HCT116 (cell line): ENCODE measurements around the gene AOC3. TPM values are rescaled to one million over a fixed set of nuclear protein-coding genes. Genes with fewer than 3 reads are reported as not detected.
"Not testable (repeated sequence)": the region's sequence is repeated elsewhere in the genome, so short reads cannot be mapped to it uniquely, and the experiment has no call there.

Experiments
- ATAC-seq: fragments of 200-7000 bp; cut with Tn5 transposase; 2 replicates; pipeline ENCODE4 v1.9.1; 2020; ENCODE audit warnings: mild to moderate bottlenecking, moderate library complexity
- BruUV-seq: library from RNA; stranded (reverse); fragments of 400-500 nt; replicated peaks from 2 replicates; lab custom pipeline; 2021; lab: Mats Ljungman, UMichigan
- CTCF ChIA-PET: fragments of 300-600 bp; sonication (Branson Sonifier 250); formaldehyde crosslinking; loops from one replicate; lab custom pipeline; 2021; ENCODE audit warnings: antibody characterized with exemption; lab: Charles Lee
- POLR2A ChIA-PET: fragments of 300-600, 350-600 bp; sonication (Branson Sonifier 250); formaldehyde crosslinking; loops from one replicate; lab custom pipeline; 2021; ENCODE audit warnings: antibody characterized with exemption; lab: Charles Lee
- RAD21 ChIA-PET, 2 experiments: fragments of 300-600 bp; sonication (Branson Sonifier 250); formaldehyde crosslinking; loops; one replicate each; lab custom pipeline; 2023; ENCODE audit warnings: low total read pairs in 2 of 2; ENCODE audit not compliant: uncharacterized antibody in 2 of 2, unreplicated experiment in 2 of 2, low non-redundant PET in 1 of 2; lab: Charles Lee
- DNase-seq: peaks from one replicate; pipeline ENCODE4 v3.0.0-alpha.2; 2010; ENCODE audit warnings: low read depth, low spot score
- H2AFZ ChIP-seq: fragments of 200-600 bp; shearing (Covaris generic), sonication (generic); 2 replicates; pipeline ENCODE4 v1.6.1; 2017; ENCODE audit warnings: low read depth, mixed run types, mixed read lengths, antibody characterized with exemption, low read length; ENCODE audit not compliant: poor library complexity, severe bottlenecking
- H3K27ac ChIP-seq: 2 replicates; pipeline ENCODE4 v1.5.1; 2012; ENCODE audit warnings: low read depth, low read length
- H3K27me3 ChIP-seq: fragments of 200-600 bp; sonication (generic); 2 replicates; pipeline ENCODE4 v1.6.1; 2016; ENCODE audit warnings: mixed run types, low read length, mixed read lengths; ENCODE audit not compliant: insufficient read depth
- H3K36me3 ChIP-seq, 2 experiments: fragments of 200-500 bp in 1 of 2; fragments of 200-600 bp in 1 of 2; sonication (Bioruptor generic) in 1 of 2; sonication (generic) in 1 of 2; 2 replicates each; pipeline versions ENCODE4 v1.5.1 to v1.6.1; 2014 to 2016; ENCODE audit warnings: low read length in 2 of 2, inconsistent platforms in 1 of 2, mixed read lengths in 1 of 2, mixed run types in 1 of 2; ENCODE audit not compliant: insufficient read depth in 2 of 2, control insufficient read depth in 1 of 2
- H3K4me1 ChIP-seq, 2 experiments: fragments of 200-600 bp in 1 of 2; sonication (generic) in 1 of 2; 2 replicates each; pipeline versions ENCODE4 v1.5.1 to v1.6.1; 2012 to 2017; ENCODE audit warnings: low read length in 2 of 2, inconsistent platforms in 1 of 2, mild to moderate bottlenecking in 1 of 2, mixed read lengths in 1 of 2, mixed run types in 1 of 2, moderate library complexity in 1 of 2; ENCODE audit not compliant: insufficient read depth in 2 of 2, control insufficient read depth in 1 of 2
- H3K4me2 ChIP-seq: fragments of 200-600 bp; sonication (generic); 2 replicates; pipeline ENCODE4 v1.6.1; 2017; ENCODE audit warnings: mixed run types, low read length, mixed read lengths
- H3K4me3 ChIP-seq, 2 experiments: fragments of 200-600 bp in 1 of 2; sonication (generic) in 1 of 2; replicated peaks in 1 of 2; 2 replicates each; pipeline ENCODE4 v1.5.1; 2011 to 2016; ENCODE audit warnings: low read length in 2 of 2, control low read depth in 1 of 2, low read depth in 1 of 2, mild to moderate bottlenecking in 1 of 2, mixed read lengths in 1 of 2, mixed run types in 1 of 2
- H3K79me2 ChIP-seq: fragments of 200-600 bp; sonication (generic); 2 replicates; pipeline ENCODE4 v1.6.1; 2017; ENCODE audit warnings: mild to moderate bottlenecking, mixed run types, low read length, moderate library complexity, mixed read lengths; ENCODE audit not compliant: insufficient read depth
- H3K9ac ChIP-seq: fragments of 200-600 bp; sonication (generic); 2 replicates; pipeline ENCODE4 v1.6.1; 2016; ENCODE audit warnings: low read length, mixed read lengths
- H3K9me2 ChIP-seq: fragments of 200-600 bp; sonication (generic), shearing (Covaris generic); 2 replicates; pipeline ENCODE4 v1.6.1; 2017; ENCODE audit warnings: mixed run types, mild to moderate bottlenecking, moderate library complexity; ENCODE audit not compliant: insufficient read depth
- H3K9me3 ChIP-seq, 2 experiments: fragments of 200-500 bp in 1 of 2; fragments of 200-600 bp in 1 of 2; sonication (Bioruptor generic) in 1 of 2; sonication (generic) in 1 of 2; 2 replicates each; pipeline ENCODE4 v1.6.1; 2014 to 2017; ENCODE audit warnings: low read length in 2 of 2, mixed read lengths in 2 of 2, inconsistent platforms in 1 of 2, low read depth in 1 of 2, mild to moderate bottlenecking in 1 of 2, mixed run types in 1 of 2, moderate library complexity in 1 of 2; ENCODE audit not compliant: control insufficient read depth in 1 of 2, insufficient read depth in 1 of 2
- H4K20me1 ChIP-seq: fragments of 200-600 bp; sonication (generic), shearing (Covaris generic); 2 replicates; pipeline ENCODE4 v1.6.1; 2017; ENCODE audit warnings: mixed run types, mild to moderate bottlenecking, moderate library complexity; ENCODE audit not compliant: insufficient read depth
- CEBPB ChIP-seq: IDR thresholded peaks from 2 replicates; pipeline ENCODE4 v1.6.1; 2012; ENCODE audit warnings: low read depth
- POLR2AphosphoS5 ChIP-seq: IDR thresholded peaks from 2 replicates; pipeline ENCODE4 v1.6.1; 2011; ENCODE audit warnings: mild to moderate bottlenecking, low read depth, low read length, moderate library complexity
- SP1 ChIP-seq: IDR thresholded peaks from 2 replicates; pipeline ENCODE4 v1.6.1; 2012; ENCODE audit warnings: low read depth
- ZNF274 ChIP-seq: fragments of 200-500 bp; sonication (Bioruptor generic); IDR thresholded peaks from 2 replicates; pipeline ENCODE4 v1.6.1; 2014; ENCODE audit warnings: mild to moderate bottlenecking, low read depth, low read length, inconsistent platforms
- intact Hi-C: fragments of 100-400 bp; cut with micrococcal nuclease; formaldehyde crosslinking; loops from 2 replicates; pipeline ENCODE4 v1.10.0; 2022
- total RNA-seq: library from RNA; stranded (reverse); gene quantifications from one replicate; pipeline ENCODE4 v1.2.1, GENCODE V29; 2021; ENCODE audit not compliant: unreplicated experiment
- TF ChIP-seq, protein P1 (sequence below), 3 experiments: fragments of 200-600 bp in 1 of 3; sonication (generic) in 1 of 3; IDR thresholded peaks in 2 of 3; conservative IDR thresholded peaks in 1 of 3; 2 replicates each; pipeline ENCODE4 v1.5.1; 2012 to 2017; ENCODE audit warnings: low read depth in 2 of 3, low read length in 2 of 3, antibody characterized with exemption in 1 of 3, borderline replicate concordance in 1 of 3, control low read depth in 1 of 3, mild to moderate bottlenecking in 1 of 3, mixed read lengths in 1 of 3, mixed run types in 1 of 3, moderate library complexity in 1 of 3; ENCODE audit not compliant: insufficient read depth in 1 of 3
- TF ChIP-seq, protein P2 (sequence below): IDR thresholded peaks from 2 replicates; pipeline ENCODE4 v1.6.1; 2012
- TF ChIP-seq, protein P3 (sequence below): IDR thresholded peaks from 2 replicates; pipeline ENCODE4 v1.6.1; 2012; ENCODE audit warnings: low read depth
- TF ChIP-seq, protein P4 (sequence below): IDR thresholded peaks from 2 replicates; pipeline ENCODE4 v1.6.1; 2012
- TF ChIP-seq, protein P5 (sequence below): IDR thresholded peaks from 2 replicates; pipeline ENCODE4 v1.6.1; 2011; ENCODE audit warnings: mild to moderate bottlenecking, low read length, moderate library complexity; ENCODE audit not compliant: insufficient replicate concordance; ENCODE audit errors: extremely low read depth

The AOC3 gene
- total RNA-seq, 1 experiment from 2014 or later: 5.9 TPM

DNA sequence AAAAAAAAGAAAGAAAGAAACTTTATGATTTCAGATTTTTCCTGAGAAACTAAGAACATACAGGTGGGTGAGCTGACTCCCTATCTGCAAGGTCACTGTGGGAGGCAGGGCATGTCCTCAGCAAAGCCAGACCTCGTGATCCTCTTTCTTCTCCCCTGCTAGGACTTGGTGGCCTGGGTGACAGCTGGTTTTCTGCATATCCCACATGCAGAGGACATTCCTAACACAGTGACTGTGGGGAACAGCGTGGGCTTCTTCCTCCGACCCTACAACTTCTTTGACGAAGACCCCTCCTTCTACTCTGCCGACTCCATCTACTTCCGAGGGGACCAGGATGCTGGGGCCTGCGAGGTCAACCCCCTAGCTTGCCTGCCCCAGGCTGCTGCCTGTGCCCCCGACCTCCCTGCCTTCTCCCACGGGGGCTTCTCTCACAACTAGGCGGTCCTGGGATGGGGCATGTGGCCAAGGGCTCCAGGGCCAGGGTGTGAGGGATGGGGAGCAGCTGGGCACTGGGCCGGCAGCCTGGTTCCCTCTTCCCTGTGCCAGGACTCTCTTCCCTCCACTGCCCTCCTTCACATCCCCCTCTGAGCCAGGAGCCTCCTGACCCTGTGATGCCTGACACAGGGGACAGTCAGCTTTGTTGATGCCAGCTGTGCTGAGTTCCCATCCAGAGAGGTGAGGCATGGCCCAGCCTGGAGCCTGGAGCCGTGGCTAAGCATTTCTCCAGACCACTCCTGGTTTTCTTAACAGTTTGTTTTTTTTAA, 23.1 kb downstream of the AOC3 start:
- DNase-seq, BruUV-seq, H3K4me1 ChIP-seq, H3K27ac ChIP-seq, intact Hi-C loops, H2AFZ ChIP-seq, H3K4me3 ChIP-seq, CTCF ChIA-PET, H3K27me3 ChIP-seq, RAD21 ChIA-PET, H3K79me2 ChIP-seq, H3K9me2 ChIP-seq, H3K4me2 ChIP-seq, ATAC-seq, H3K36me3 ChIP-seq, H3K9me3 ChIP-seq, H4K20me1 ChIP-seq, H3K9ac ChIP-seq, POLR2A ChIA-PET: not testable (repeated sequence)

DNA sequence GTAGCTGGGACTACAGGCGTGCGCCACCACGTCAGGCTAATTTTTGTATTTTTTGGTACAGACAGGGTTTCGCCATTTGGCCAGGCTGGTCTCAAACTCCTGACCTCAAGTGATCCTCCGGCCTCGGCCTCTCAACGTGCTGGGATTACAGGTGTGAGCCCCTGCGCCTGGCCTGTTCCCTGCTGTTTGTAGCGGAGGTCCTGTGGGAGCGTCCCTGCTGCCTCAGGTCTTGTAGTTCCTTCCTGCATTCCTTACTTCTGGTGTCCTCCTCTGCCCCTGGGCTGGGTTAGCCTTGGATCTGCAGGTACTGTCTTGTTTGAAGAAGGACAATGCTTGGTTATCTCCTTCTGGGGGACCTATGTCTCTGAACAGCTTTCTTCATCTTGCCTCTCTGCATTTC, 26.0 kb downstream of the AOC3 start:
- H3K9ac ChIP-seq: no peak overlapping the region
- no peak for DNase-seq
- ATAC-seq: no peak
- no peaks in the 10 kb centered on the region for H3K36me3 ChIP-seq
- H3K27ac ChIP-seq: no peak overlapping the region
- no peak overlapping the region for H2AFZ ChIP-seq
- CTCF ChIA-PET: no interaction called here
- H3K4me3 ChIP-seq: no peak overlapping the region
- no peaks in the 10 kb centered on the region for H3K79me2 ChIP-seq
- no peaks in the 10 kb centered on the region for H3K9me2 ChIP-seq
- BruUV-seq: no TSS peak
- no peaks in the 10 kb centered on the region; a peak in 1 of 4 replicates for H3K4me1 ChIP-seq
- intact Hi-C loops: no loop called here
- H3K9me3 ChIP-seq: no peaks in the 10 kb centered on the region
- no peaks in the 10 kb centered on the region for H4K20me1 ChIP-seq
- RAD21 ChIA-PET: no interaction called here
- H3K4me2 ChIP-seq: no peak overlapping the region
- H3K27me3 ChIP-seq: no peaks in the 10 kb centered on the region
- POLR2A ChIA-PET: no interaction called here
- TF ChIP-seq, protein P1, sequence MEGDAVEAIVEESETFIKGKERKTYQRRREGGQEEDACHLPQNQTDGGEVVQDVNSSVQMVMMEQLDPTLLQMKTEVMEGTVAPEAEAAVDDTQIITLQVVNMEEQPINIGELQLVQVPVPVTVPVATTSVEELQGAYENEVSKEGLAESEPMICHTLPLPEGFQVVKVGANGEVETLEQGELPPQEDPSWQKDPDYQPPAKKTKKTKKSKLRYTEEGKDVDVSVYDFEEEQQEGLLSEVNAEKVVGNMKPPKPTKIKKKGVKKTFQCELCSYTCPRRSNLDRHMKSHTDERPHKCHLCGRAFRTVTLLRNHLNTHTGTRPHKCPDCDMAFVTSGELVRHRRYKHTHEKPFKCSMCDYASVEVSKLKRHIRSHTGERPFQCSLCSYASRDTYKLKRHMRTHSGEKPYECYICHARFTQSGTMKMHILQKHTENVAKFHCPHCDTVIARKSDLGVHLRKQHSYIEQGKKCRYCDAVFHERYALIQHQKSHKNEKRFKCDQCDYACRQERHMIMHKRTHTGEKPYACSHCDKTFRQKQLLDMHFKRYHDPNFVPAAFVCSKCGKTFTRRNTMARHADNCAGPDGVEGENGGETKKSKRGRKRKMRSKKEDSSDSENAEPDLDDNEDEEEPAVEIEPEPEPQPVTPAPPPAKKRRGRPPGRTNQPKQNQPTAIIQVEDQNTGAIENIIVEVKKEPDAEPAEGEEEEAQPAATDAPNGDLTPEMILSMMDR (IDR thresholded peaks at IDR 0.05 in 2 of 3, conservative IDR thresholded peaks at IDR 0.05 in 1 of 3; ENCODE audit: borderline replicate concordance in 1 of 3, insufficient read depth in 1 of 3, low read depth in 2 of 3, low read length in 2 of 3): no peak
- TF ChIP-seq, protein P2, sequence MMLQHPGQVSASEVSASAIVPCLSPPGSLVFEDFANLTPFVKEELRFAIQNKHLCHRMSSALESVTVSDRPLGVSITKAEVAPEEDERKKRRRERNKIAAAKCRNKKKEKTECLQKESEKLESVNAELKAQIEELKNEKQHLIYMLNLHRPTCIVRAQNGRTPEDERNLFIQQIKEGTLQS: no peak
- TF ChIP-seq, protein P3, sequence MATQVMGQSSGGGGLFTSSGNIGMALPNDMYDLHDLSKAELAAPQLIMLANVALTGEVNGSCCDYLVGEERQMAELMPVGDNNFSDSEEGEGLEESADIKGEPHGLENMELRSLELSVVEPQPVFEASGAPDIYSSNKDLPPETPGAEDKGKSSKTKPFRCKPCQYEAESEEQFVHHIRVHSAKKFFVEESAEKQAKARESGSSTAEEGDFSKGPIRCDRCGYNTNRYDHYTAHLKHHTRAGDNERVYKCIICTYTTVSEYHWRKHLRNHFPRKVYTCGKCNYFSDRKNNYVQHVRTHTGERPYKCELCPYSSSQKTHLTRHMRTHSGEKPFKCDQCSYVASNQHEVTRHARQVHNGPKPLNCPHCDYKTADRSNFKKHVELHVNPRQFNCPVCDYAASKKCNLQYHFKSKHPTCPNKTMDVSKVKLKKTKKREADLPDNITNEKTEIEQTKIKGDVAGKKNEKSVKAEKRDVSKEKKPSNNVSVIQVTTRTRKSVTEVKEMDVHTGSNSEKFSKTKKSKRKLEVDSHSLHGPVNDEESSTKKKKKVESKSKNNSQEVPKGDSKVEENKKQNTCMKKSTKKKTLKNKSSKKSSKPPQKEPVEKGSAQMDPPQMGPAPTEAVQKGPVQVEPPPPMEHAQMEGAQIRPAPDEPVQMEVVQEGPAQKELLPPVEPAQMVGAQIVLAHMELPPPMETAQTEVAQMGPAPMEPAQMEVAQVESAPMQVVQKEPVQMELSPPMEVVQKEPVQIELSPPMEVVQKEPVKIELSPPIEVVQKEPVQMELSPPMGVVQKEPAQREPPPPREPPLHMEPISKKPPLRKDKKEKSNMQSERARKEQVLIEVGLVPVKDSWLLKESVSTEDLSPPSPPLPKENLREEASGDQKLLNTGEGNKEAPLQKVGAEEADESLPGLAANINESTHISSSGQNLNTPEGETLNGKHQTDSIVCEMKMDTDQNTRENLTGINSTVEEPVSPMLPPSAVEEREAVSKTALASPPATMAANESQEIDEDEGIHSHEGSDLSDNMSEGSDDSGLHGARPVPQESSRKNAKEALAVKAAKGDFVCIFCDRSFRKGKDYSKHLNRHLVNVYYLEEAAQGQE: no peak
- TF ChIP-seq, protein P4, sequence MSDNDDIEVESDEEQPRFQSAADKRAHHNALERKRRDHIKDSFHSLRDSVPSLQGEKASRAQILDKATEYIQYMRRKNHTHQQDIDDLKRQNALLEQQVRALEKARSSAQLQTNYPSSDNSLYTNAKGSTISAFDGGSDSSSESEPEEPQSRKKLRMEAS: no peak
- TF ChIP-seq SP1 (no peak), ZNF274 (no peak), CEBPB (no peak), POLR2AphosphoS5 (no peak)
- TF ChIP-seq, protein P5, sequence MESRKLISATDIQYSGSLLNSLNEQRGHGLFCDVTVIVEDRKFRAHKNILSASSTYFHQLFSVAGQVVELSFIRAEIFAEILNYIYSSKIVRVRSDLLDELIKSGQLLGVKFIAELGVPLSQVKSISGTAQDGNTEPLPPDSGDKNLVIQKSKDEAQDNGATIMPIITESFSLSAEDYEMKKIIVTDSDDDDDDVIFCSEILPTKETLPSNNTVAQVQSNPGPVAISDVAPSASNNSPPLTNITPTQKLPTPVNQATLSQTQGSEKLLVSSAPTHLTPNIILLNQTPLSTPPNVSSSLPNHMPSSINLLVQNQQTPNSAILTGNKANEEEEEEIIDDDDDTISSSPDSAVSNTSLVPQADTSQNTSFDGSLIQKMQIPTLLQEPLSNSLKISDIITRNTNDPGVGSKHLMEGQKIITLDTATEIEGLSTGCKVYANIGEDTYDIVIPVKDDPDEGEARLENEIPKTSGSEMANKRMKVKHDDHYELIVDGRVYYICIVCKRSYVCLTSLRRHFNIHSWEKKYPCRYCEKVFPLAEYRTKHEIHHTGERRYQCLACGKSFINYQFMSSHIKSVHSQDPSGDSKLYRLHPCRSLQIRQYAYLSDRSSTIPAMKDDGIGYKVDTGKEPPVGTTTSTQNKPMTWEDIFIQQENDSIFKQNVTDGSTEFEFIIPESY: no peak
